UCSD-AML1 (cell line): ENCODE data around the gene FGF10.
A peak's percentile ranks its signal among the peaks of the same experiment; 100 is the strongest.

Experiments used
- DNase-seq: peaks from one replicate; lab custom pipeline; 2025; ENCODE audit not compliant: unreplicated experiment; lab: John Stamatoyannopoulos, UW

Gene FGF10

GRCh38 chr5:44358421-44358820 is 30.8 kb downstream of the FGF10 start:
- no peak for DNase-seq

- no peak for DNase-seq
These were observed 33.0 kb downstream of the FGF10 start for GRCh38 chr5:44356231-44356630.

GRCh38 chr5:44345871-44346270 is 43.3 kb downstream of the FGF10 start:
- no peak for DNase-seq

- DNase-seq: no peak
These were observed 52.5 kb downstream of the FGF10 start for GRCh38 chr5:44336708-44337107.

- DNase-seq: no peak
These were observed 54.6 kb downstream of the FGF10 start for GRCh38 chr5:44334622-44335021.

- peak; percentile 1 for DNase-seq
These were observed 56.8 kb downstream of the FGF10 start for GRCh38 chr5:44332285-44332971.

- DNase-seq: no peak
These were observed 57.7 kb downstream of the FGF10 start for GRCh38 chr5:44331471-44332050.

- no peak for DNase-seq
These were observed 59.5 kb downstream of the FGF10 start for GRCh38 chr5:44329716-44330115.

- no peak for DNase-seq
These were observed 68.0 kb downstream of the FGF10 start for GRCh38 chr5:44321144-44321725.

GRCh38 chr5:44320188-44320587 is 69.0 kb downstream of the FGF10 start:
- DNase-seq: no peak

- no peak for DNase-seq
These were observed 70.3 kb downstream of the FGF10 start for GRCh38 chr5:44318883-44319282.

GRCh38 chr5:44312374-44312773 is 76.8 kb downstream of the FGF10 start:
- no peak for DNase-seq

GRCh38 chr5:44300551-44300950 is 88.7 kb downstream of the FGF10 start:
- no peak for DNase-seq

GRCh38 chr5:44299394-44299793 is 89.8 kb downstream of the FGF10 start:
- no peak for DNase-seq

GRCh38 chr5:44294516-44294915 is 94.7 kb downstream of the FGF10 start:
- DNase-seq: no peak

GRCh38 chr5:44292736-44293135 is 96.5 kb downstream of the FGF10 start:
- DNase-seq: no peak

GRCh38 chr5:44278469-44278868 is 110.8 kb downstream of the FGF10 start:
- DNase-seq: no peak

GRCh38 chr5:44275908-44276307 is 113.3 kb downstream of the FGF10 start:
- DNase-seq: no peak

- no peak for DNase-seq
These were observed 113.9 kb downstream of the FGF10 start for GRCh38 chr5:44275329-44275728.

GRCh38 chr5:44267909-44268308 is 121.3 kb downstream of the FGF10 start:
- DNase-seq: no peak

- no peak for DNase-seq
These were observed 122.2 kb downstream of the FGF10 start for GRCh38 chr5:44266882-44267576.

GRCh38 chr5:44265713-44266112 is 123.5 kb downstream of the FGF10 start:
- no peak for DNase-seq
